HG03139 (cell line): ENCODE results near the gene TAS2R43.
"Not testable (repeated sequence)": the region's sequence is repeated elsewhere in the genome, so short reads cannot be mapped to it uniquely, and the experiment has no call there.

Source experiments
- ATAC-seq: cut with Tn5 transposase; IDR thresholded peaks from one replicate; pipeline ENCODE4 v1.9.1; 2021; ENCODE audit not compliant: unreplicated experiment

The TAS2R43 gene

DNA sequence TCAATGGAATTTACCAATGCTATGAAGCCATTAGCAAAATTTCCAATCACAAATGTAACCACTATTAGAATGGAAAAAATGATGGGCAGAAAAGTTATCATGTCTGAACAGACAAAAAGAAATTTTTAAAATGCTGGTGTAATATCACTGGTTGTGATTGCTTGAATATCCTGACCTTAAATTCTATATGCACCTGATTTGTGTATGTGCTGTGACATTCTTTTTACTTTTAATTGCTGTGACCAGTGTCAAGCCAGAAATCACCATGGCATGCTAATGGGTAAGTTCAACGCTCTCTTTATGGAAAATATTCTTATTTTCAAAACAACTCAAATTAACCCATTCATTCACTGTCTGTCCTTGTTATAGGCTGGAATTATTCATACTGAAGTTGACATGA, 29.9 kb downstream of the TAS2R43 start, which contains the start of gene TAS2R46:
Gene TAS2R46, minus strand, starts transcription at position 101 of the 400 bp plus-strand sequence. Its CDS starts 0 bp downstream, at position 101.
- not testable (repeated sequence) for ATAC-seq

DNA sequence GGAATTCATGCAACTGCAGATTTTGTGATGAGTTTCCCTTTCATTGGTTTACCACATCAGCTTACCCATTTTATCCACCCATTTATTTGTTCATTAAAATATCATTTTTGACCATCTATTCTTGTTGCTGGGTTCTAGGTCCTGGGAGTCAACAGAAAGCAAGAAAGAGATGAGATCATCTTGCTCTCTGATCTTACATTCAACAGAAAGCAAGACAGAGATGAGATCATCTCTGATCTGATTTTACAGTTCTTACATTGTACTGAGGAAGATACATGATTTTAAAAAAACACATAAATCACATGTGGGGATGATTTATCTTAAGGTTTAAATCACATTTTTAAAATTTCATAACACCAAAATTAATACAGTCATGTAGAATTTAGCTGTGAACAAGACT, 32.3 kb downstream of the TAS2R43 start:
- ATAC-seq, result no peak

DNA sequence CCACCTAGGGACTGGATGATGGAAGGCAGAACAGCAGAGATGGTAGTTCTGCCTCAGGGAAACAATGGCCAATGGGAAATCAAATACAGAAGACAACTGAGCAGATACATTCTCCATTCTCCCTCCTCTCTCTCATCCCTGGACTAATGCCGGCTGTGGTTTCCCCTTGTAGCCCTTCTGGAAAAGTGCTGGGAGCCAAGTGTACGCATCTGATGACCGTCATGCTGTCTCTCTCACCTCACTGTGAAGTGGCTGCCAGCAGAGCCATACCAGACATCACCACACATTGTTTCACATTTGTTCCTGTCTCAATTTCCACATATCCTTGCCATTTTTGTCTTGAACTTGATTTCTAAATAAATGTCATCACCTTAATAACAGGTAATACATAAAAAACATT, 33.1 kb downstream of the TAS2R43 start:
- no peak for ATAC-seq

DNA sequence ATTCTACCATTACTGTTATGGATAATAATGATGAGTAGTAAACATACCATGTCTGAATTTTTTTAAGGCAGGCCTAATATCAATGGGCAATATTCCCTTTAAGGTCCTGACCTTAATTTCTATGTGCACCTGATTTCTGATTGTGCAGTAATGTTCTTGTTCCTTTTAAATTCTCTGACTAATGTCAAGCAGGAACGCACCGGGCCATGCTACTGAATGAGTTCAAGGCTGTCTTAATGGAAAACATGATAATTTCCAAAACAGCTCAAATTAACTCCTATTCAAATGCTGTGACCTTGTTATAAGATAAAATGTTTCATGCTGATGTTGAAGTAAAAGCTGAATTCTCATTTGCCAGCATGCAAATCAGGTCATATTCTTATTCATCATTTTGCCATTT, 36.8 kb downstream of the TAS2R43 start:
- no peak for ATAC-seq

DNA sequence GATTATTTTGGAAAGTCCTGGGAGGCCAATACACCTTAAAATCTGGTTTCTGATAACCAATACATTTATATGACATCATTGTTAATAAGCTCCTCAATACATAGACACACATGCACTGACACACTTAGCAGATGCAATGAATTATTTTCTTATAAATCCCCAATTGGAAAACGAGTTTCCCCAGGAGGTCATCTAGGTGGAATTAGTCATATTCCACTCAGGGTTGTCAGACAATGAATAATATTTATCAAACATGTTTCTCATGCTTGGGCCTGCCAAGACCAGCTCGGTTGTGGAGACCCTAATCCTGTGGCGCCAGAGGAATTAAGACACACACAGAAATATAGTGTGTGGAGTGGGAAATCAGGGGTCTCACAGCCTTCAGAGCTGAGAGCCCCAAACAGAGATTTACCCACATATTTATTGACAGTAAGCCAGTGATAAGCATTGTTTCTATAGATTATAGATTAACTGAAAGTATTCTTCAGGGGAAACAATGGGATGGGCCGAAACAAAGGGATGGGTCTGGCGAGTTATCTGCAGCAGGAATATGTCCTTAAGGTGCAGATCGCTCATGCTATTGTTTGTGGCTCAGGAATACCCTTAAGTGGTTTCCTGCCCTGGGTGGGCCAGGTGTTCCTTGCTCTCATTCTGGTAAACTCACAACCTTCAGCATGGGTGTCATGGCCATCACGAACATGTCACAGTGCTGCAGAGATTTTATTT, 42.1 kb downstream of the TAS2R43 start:
- ATAC-seq, result not testable (repeated sequence)

DNA sequence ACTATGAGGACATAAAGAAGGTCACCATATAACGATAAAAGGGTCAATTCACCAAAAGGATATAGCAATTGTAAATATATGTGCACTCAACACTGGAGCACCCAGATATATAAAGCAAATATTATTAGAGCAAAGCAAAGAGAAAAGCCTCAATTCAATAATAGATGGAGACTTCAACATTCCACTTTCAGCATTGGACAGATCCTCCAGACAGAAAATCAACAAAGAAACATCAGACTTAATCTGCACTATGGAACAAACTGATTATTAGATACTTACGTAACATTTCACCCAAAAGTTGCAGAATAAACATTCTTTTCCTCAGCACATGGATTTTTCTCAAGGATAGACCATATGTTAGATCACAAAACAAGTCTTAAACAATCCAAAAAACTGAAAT, 50.7 kb downstream of the TAS2R43 start:
- ATAC-seq, result not testable (repeated sequence)
